GM18499 (cell line): ENCODE data around the gene CCDC88C.
A peak's percentile ranks its signal among the peaks of the same experiment; 100 is the strongest.

ENCODE experiments used
- ATAC-seq: cut with Tn5 transposase; IDR thresholded peaks from one replicate; pipeline ENCODE4 v1.9.1; 2021; ENCODE audit warnings: moderate number of reproducible peaks; ENCODE audit not compliant: insufficient read depth, unreplicated experiment

The CCDC88C gene

GRCh38 chr14:91351512-91351862 lies 66.1 kb downstream of the CCDC88C start:
- ATAC-seq, result no peak

- ATAC-seq, result peak; percentile 42
These were observed 66.7 kb downstream of the CCDC88C start for GRCh38 chr14:91350813-91351511.

- peak; percentile 18 for ATAC-seq
These were observed 67.2 kb downstream of the CCDC88C start for GRCh38 chr14:91350483-91350812.

- ATAC-seq, result peak; percentile 41
These were observed 68.0 kb downstream of the CCDC88C start for GRCh38 chr14:91349481-91350074.

GRCh38 chr14:91348845-91349465 lies 68.7 kb downstream of the CCDC88C start:
- ATAC-seq, result no peak

GRCh38 chr14:91346838-91347173 lies 70.8 kb downstream of the CCDC88C start:
- no peak for ATAC-seq

- ATAC-seq, result no peak
These were observed 73.5 kb downstream of the CCDC88C start for GRCh38 chr14:91344096-91344495.

- ATAC-seq, result no peak
These were observed 74.6 kb downstream of the CCDC88C start for GRCh38 chr14:91343051-91343450.

- ATAC-seq, result no peak
These were observed 75.3 kb downstream of the CCDC88C start for GRCh38 chr14:91342206-91342760.

- ATAC-seq, result no peak
These were observed 75.9 kb downstream of the CCDC88C start for GRCh38 chr14:91341751-91342154.

- no peak for ATAC-seq
These were observed 76.3 kb downstream of the CCDC88C start for GRCh38 chr14:91341334-91341733.

GRCh38 chr14:91339671-91340369 lies 77.8 kb downstream of the CCDC88C start:
- ATAC-seq, result no peak

- ATAC-seq, result no peak
These were observed 78.5 kb downstream of the CCDC88C start for GRCh38 chr14:91339076-91339475.

- ATAC-seq, result no peak
These were observed 79.2 kb downstream of the CCDC88C start for GRCh38 chr14:91338379-91338778.

GRCh38 chr14:91337699-91338335 lies 79.8 kb downstream of the CCDC88C start:
- no peak for ATAC-seq

GRCh38 chr14:91336093-91336450 lies 81.5 kb downstream of the CCDC88C start:
- ATAC-seq, result no peak

GRCh38 chr14:91335191-91336092 lies 82.2 kb downstream of the CCDC88C start:
- ATAC-seq, result no peak

- no peak for ATAC-seq
These were observed 84.0 kb downstream of the CCDC88C start for GRCh38 chr14:91333650-91334039.

GRCh38 chr14:91332986-91333649 lies 84.5 kb downstream of the CCDC88C start:
- no peak for ATAC-seq
